Panc1 (cell line): ENCODE data around the gene ULK3. TPM values are rescaled to one million over a fixed set of nuclear protein-coding genes. Genes with fewer than 3 reads are reported as not detected.
A peak's percentile ranks its signal among the peaks of the same experiment; 100 is the strongest.

Source experiments
- ATAC-seq: fragments of 200-7000 bp; cut with Tn5 transposase; 2 replicates; pipeline ENCODE4 v1.9.1; 2020; ENCODE audit warnings: mild to moderate bottlenecking, moderate library complexity
- BruUV-seq: library from RNA; stranded (reverse); fragments of 400-500 nt; replicated peaks from 2 replicates; lab custom pipeline; 2021; lab: Mats Ljungman, UMichigan
- CTCF ChIA-PET: fragments of 300-600 bp; sonication (Branson Sonifier 250); formaldehyde crosslinking; loops from one replicate; lab custom pipeline; 2022; ENCODE audit warnings: antibody characterized with exemption; lab: Charles Lee
- POLR2A ChIA-PET: fragments of 300-600 bp; sonication (Branson Sonifier 250); formaldehyde crosslinking; loops from one replicate; lab custom pipeline; 2022; ENCODE audit warnings: antibody characterized with exemption; lab: Charles Lee
- DNase-seq: peaks from one replicate; pipeline ENCODE4 v3.0.0-alpha.2; 2010; ENCODE audit warnings: low read depth, low spot score
- H3K27ac ChIP-seq: 2 replicates; pipeline ENCODE4 v1.5.1; 2011; ENCODE audit warnings: mild to moderate bottlenecking, low read length, inconsistent platforms
- H3K27me3 ChIP-seq: fragments of 200-500 bp; sonication (Bioruptor generic); 2 replicates; pipeline ENCODE4 v1.6.0; 2014; ENCODE audit warnings: low read length, inconsistent platforms; ENCODE audit not compliant: control insufficient read depth, insufficient read depth
- H3K36me3 ChIP-seq: fragments of 200-500 bp; sonication (Bioruptor generic); 2 replicates; pipeline ENCODE4 v1.5.1; 2014; ENCODE audit warnings: inconsistent platforms, mild to moderate bottlenecking, low read length, moderate library complexity; ENCODE audit not compliant: control insufficient read depth, insufficient read depth
- H3K4me1 ChIP-seq: 2 replicates; pipeline ENCODE4 v1.5.1; 2011; ENCODE audit warnings: inconsistent platforms, mild to moderate bottlenecking, low read length, moderate library complexity; ENCODE audit not compliant: control insufficient read depth, insufficient read depth
- H3K4me3 ChIP-seq, 2 experiments: 2 replicates each; pipeline ENCODE4 v1.5.1; 2011 to 2012; ENCODE audit warnings: low read depth in 2 of 2, low read length in 2 of 2, mild to moderate bottlenecking in 2 of 2, inconsistent platforms in 1 of 2, moderate library complexity in 1 of 2
- H3K9me3 ChIP-seq: fragments of 200-500 bp; sonication (Bioruptor generic); 2 replicates; pipeline ENCODE4 v1.5.1; 2014; ENCODE audit warnings: low read depth, mild to moderate bottlenecking, inconsistent platforms, low read length, moderate library complexity; ENCODE audit not compliant: control insufficient read depth, insufficient read depth
- POLR2AphosphoS5 ChIP-seq: IDR thresholded peaks from 2 replicates; pipeline ENCODE4 v1.6.1; 2012; ENCODE audit warnings: mild to moderate bottlenecking, low read depth, low read length, moderate library complexity
- SIN3A ChIP-seq: IDR thresholded peaks from 2 replicates; pipeline ENCODE4 v1.6.1; 2012; ENCODE audit warnings: low read depth, mild to moderate bottlenecking, low read length, moderate library complexity, borderline replicate concordance; ENCODE audit not compliant: insufficient read depth
- TCF7L2 ChIP-seq: IDR thresholded peaks from 2 replicates; pipeline ENCODE4 v1.6.1; 2011; ENCODE audit warnings: mild to moderate bottlenecking, low read depth, low read length, inconsistent platforms
- in situ Hi-C: cut with HindIII; loops from 2 replicates; pipeline ENCODE4 v1.10.0; 2016; ENCODE audit warnings: low sequenced_read_pairs, low pct_unique_long_range_greater_than_20kb
- intact Hi-C: fragments of 100-400 bp; cut with micrococcal nuclease; formaldehyde crosslinking; loops from one replicate; pipeline ENCODE4 v1.10.0; 2022; ENCODE audit not compliant: unreplicated experiment
- total RNA-seq: library from RNA; stranded (reverse); gene quantifications from one replicate; pipeline ENCODE4 v1.2.1, GENCODE V29; 2021; ENCODE audit not compliant: unreplicated experiment
- TF ChIP-seq, protein P1 (sequence below): fragments of 450-650 bp; IDR thresholded peaks from 2 replicates; pipeline ENCODE4 v1.5.1; 2017; ENCODE audit warnings: mild to moderate bottlenecking
- TF ChIP-seq, protein P2 (sequence below), 2 experiments: IDR thresholded peaks; 2 replicates each; pipeline ENCODE4 v1.6.1; 2011 to 2012; ENCODE audit warnings: low read depth in 2 of 2, control low read depth in 1 of 2, low read length in 1 of 2, mild to moderate bottlenecking in 1 of 2, moderate library complexity in 1 of 2; ENCODE audit not compliant: insufficient read depth in 1 of 2

The ULK3 gene
- total RNA-seq, 1 experiment from 2014 or later, result 73.3 TPM

DNA sequence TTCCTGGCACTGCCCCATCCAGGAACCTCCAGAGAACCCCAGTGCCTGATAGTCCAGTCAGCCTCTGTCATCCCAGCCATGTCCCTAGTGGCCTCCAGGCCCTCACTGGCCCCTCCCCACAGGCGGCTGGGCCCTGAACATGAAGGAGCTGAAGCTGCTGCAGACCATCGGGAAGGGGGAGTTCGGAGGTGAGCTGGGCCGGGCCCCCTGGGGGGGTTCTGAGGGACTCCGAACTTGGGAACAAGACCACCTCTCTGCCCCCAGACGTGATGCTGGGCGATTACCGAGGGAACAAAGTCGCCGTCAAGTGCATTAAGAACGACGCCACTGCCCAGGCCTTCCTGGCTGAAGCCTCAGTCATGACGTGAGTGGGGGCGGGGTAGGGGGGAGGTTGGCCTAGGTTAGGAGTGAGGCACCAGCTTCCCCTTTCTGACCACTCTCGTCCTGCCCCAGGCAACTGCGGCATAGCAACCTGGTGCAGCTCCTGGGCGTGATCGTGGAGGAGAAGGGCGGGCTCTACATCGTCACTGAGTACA is 42.3 kb downstream of the ULK3 start:
- ATAC-seq (peak; percentile 6; the same call in 1 of the 2 replicates), DNase-seq (no peak)
- ChIA-PET POLR2A (no interaction called here), CTCF (interaction anchor here (0.7 to 1.5 kb wide), 5 partner anchors 13 to 372 kb away, joined by 3 to 15 read pairs (median 6); no protein-coding TSS in a partner anchor)
- TF ChIP-seq SIN3A (no peak), POLR2AphosphoS5 (no peak), TCF7L2 (no peak)
- TF ChIP-seq, protein P1, sequence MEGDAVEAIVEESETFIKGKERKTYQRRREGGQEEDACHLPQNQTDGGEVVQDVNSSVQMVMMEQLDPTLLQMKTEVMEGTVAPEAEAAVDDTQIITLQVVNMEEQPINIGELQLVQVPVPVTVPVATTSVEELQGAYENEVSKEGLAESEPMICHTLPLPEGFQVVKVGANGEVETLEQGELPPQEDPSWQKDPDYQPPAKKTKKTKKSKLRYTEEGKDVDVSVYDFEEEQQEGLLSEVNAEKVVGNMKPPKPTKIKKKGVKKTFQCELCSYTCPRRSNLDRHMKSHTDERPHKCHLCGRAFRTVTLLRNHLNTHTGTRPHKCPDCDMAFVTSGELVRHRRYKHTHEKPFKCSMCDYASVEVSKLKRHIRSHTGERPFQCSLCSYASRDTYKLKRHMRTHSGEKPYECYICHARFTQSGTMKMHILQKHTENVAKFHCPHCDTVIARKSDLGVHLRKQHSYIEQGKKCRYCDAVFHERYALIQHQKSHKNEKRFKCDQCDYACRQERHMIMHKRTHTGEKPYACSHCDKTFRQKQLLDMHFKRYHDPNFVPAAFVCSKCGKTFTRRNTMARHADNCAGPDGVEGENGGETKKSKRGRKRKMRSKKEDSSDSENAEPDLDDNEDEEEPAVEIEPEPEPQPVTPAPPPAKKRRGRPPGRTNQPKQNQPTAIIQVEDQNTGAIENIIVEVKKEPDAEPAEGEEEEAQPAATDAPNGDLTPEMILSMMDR, result no peak; the same call in 1 of the 2 replicates
- TF ChIP-seq, protein P2, sequence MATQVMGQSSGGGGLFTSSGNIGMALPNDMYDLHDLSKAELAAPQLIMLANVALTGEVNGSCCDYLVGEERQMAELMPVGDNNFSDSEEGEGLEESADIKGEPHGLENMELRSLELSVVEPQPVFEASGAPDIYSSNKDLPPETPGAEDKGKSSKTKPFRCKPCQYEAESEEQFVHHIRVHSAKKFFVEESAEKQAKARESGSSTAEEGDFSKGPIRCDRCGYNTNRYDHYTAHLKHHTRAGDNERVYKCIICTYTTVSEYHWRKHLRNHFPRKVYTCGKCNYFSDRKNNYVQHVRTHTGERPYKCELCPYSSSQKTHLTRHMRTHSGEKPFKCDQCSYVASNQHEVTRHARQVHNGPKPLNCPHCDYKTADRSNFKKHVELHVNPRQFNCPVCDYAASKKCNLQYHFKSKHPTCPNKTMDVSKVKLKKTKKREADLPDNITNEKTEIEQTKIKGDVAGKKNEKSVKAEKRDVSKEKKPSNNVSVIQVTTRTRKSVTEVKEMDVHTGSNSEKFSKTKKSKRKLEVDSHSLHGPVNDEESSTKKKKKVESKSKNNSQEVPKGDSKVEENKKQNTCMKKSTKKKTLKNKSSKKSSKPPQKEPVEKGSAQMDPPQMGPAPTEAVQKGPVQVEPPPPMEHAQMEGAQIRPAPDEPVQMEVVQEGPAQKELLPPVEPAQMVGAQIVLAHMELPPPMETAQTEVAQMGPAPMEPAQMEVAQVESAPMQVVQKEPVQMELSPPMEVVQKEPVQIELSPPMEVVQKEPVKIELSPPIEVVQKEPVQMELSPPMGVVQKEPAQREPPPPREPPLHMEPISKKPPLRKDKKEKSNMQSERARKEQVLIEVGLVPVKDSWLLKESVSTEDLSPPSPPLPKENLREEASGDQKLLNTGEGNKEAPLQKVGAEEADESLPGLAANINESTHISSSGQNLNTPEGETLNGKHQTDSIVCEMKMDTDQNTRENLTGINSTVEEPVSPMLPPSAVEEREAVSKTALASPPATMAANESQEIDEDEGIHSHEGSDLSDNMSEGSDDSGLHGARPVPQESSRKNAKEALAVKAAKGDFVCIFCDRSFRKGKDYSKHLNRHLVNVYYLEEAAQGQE (IDR thresholded peaks at IDR 0.05; ENCODE audit: insufficient read depth in 1 of 2, low read depth in 2 of 2, low read length in 1 of 2), result no peak
- BruUV-seq, result no TSS peak
- Histone ChIP-seq H3K4me1 (peaks cover 7% of the 10 kb centered on the region; the same call in 1 of the 2 replicates), H3K36me3 (peaks cover 2% of the 10 kb centered on the region; the same call in 1 of the 2 replicates), H3K27me3 (no peaks in the 10 kb centered on the region), H3K4me3 (no peak overlapping the region), H3K9me3 (no peaks in the 10 kb centered on the region), H3K27ac (no peak overlapping the region)
- intact Hi-C loops (loop anchor here (2.0 kb wide), 1 partner anchor 30 kb away; no protein-coding TSS in a partner anchor), in situ Hi-C loops (no loop called here)

DNA sequence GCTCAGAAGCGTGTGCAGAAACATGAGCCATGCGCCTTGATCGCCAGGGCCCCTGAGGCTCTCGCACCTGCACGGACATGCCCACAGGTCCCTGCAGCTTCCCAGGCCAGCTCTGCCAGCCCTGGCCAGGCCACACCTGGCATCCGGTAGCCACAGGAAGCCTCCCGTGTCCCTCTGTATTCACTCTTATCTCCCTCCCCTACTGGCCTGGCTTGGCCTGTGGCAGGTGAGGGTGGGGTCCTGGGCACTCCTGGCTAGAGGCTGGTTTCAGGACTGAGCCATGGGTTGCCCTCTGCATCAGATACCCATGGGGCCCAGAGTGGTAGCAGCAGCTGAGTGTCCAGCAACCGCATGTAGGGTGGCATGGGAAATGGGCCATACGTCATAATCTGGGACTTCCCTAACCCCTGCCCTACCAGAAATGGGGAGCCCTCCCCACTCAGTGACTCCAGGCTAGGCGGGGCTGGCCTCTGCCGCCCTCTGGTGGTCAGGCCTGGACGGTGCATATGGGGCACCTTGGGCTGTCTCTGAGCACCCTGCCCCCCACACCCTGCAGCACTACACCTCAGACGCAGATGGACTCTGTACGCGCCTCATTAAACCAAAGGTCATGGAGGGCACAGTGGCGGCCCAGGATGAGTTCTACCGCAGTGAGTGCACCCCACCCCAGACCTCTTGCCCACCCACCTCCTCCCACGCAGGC is 42.9 kb downstream of the ULK3 start:
- H3K4me1 ChIP-seq, result peaks cover 7% of the 10 kb centered on the region; the same call in 1 of the 2 replicates
- ChIA-PET CTCF (interaction anchor here (0.6 to 1.5 kb wide), 6 partner anchors 10 to 371 kb away, joined by 3 to 15 read pairs (median 6); no protein-coding TSS in a partner anchor), POLR2A (no interaction called here)
- BruUV-seq, result no TSS peak
- ATAC-seq, result peak; percentile 95
- in situ Hi-C loops (no loop called here), intact Hi-C loops (loop anchor here (2.0 kb wide), 1 partner anchor 29 kb away; no protein-coding TSS in a partner anchor)
- H3K27me3 ChIP-seq, result no peaks in the 10 kb centered on the region
- H3K9me3 ChIP-seq, result no peaks in the 10 kb centered on the region
- H3K36me3 ChIP-seq, result peaks cover 2% of the 10 kb centered on the region; the same call in 1 of the 2 replicates
- no peak overlapping the region for H3K27ac ChIP-seq
- DNase-seq, result peak; percentile 45
- TF ChIP-seq, protein P1, result peak; percentile 99
- no peak for TF ChIP-seq POLR2AphosphoS5
- no peak for TF ChIP-seq SIN3A
- no peak overlapping the region for H3K4me3 ChIP-seq
